ENCODE results near the gene AMOTL2.

Gene AMOTL2

DNA sequence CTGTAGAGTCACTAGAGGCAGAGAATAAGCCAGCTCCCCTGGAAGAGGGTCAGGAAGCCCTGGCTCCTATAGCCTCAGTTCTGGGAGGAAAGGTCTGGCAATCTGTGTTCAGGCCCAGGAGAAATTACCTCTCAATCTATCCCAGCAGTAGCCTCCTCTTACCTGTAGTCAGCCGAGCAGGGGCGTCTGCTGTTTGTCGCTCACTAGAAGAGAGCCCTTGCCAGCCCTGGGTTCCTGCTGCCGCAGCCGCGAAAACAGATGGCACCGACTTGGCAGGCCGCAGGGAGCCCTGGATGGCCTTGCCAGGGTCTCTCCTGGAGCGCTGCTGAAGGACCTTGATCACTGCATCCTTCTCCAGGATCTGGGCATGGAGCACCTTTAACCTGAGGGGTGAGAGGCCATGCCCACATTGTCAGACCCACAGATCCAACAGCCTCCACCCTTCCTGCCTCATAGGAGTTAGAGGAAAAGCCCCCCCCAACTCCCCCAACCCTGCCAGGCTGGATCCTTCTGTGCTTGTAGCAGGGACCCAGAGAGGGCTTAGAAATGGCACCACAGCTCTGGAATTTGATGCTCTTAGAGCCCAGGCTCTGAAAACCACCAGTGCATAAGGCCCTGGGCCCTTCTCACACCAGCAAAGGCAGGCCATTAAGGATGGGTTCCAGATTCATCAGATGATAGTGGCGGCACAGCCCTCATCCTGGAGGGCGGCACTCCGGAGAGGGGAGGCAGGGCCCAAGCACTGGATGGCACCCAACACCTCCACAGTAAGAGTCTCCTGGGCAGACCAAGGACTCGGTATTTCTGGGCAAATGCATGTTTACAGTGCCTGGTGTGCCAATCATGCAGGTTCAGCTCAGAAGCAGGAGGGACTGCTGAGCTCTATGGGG is 14.9 kb downstream of the AMOTL2 start:
- in situ Hi-C loops (cut with MboI; ENCODE audit: low pct_unique_long_range_greater_than_20kb, low sequenced_read_pairs, unreplicated experiment), result no loop called here
- TF ChIP-seq CTCF (IDR thresholded peaks at IDR 0.05; ENCODE audit: extremely low read depth, insufficient read depth, missing control alignments), result no peak
- no peak for DNase-seq (ENCODE audit: low spot score)

DNA sequence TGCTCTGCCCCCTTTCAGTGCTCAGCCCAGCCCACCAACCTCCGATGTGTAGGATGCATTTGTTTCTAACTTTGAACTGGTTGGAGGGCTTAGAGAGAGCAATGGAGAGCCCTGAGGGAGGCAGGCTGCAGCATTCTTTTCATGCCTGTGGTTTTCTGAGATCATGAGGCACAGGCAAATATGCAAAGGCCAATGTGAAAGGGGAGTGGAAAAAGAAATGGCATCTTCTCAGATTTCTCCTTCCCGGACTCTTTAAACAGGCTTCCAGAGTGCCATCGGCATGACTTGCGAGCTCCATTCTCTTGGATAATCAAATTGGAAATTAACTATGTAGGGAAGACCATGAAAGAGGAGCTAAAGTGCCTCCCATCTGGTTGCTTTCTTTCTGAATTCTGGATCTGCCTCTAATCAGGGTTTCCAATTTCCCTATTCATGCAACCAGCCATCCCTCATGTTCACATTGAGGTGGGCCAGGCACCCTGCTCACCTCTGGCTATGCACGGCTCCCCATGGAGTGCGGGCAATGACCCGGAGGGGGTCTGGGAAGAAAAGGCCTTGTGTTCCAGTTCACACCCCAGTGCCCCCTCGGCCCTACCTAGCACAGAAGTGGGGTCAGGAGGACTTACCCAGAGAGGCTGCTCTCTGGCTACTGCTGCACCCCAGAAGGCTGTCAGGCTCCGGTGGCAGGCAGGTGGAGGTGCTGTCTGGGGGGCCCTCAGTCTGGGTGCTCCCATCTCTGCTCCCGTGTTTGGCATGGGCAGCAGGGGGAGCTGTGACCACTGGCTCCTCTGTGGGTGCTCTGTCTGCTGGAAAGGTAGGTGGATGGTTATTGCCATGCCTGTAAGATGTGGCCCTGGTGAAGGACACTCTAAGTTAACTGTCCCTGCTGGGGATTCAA is 16.1 kb downstream of the AMOTL2 start:
- in situ Hi-C loops (cut with MboI; ENCODE audit: low pct_unique_long_range_greater_than_20kb, low sequenced_read_pairs, unreplicated experiment), result no loop called here
- DNase-seq (ENCODE audit: low spot score), result peak; percentile 71

GRCh38 chr3:134357261-134357913 is 16.9 kb downstream of the AMOTL2 start:
- TF ChIP-seq CTCF (IDR thresholded peaks at IDR 0.05; ENCODE audit: extremely low read depth, insufficient read depth, missing control alignments), result no peak
- no peak for DNase-seq (ENCODE audit: low spot score)
- in situ Hi-C loops (cut with MboI; ENCODE audit: low pct_unique_long_range_greater_than_20kb, low sequenced_read_pairs, unreplicated experiment), result no loop called here

More for the DNA sequence above, 16.1 kb downstream of the AMOTL2 start:
- TF ChIP-seq CTCF (IDR thresholded peaks at IDR 0.05; ENCODE audit: extremely low read depth, insufficient read depth, missing control alignments), result peak; percentile 41

DNA sequence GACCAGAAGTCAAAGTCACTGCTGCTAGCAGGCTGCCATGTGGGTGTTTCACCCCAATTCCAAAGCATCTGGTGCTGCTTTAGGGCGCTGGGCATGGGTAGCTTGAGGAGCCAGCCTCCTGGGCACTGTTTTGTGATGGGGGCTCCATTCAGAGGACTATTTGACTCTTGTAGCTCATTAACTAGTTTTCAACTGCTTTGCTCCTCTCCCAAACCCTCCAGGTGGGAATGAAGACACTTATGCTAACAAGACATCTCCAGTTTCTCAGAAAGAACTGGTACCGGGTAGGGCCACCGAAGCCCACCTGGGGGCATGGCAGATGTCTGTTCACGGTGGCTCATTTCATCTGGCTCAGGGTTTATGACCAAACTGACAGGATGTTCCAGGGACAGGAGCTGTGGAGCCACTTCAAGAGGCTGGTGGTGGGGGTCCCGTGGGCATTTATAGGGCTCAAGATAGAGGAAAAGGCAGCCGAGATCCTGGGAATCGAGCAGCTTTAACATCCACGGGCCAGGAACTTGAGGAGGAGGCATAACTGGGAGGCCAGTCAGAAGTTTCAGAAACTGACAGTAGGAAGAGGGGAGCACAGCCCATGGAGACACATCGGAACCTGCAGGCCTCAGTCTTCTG is 17.7 kb downstream of the AMOTL2 start:
- DNase-seq (ENCODE audit: low spot score), result no peak
- in situ Hi-C loops (cut with MboI; ENCODE audit: low pct_unique_long_range_greater_than_20kb, low sequenced_read_pairs, unreplicated experiment), result no loop called here
- TF ChIP-seq CTCF (IDR thresholded peaks at IDR 0.05; ENCODE audit: extremely low read depth, insufficient read depth, missing control alignments), result no peak

GRCh38 chr3:134355416-134355815 is 18.8 kb downstream of the AMOTL2 start:
- in situ Hi-C loops (cut with MboI; ENCODE audit: low pct_unique_long_range_greater_than_20kb, low sequenced_read_pairs, unreplicated experiment), result no loop called here
- DNase-seq (ENCODE audit: low spot score), result no peak
- no peak for TF ChIP-seq CTCF (IDR thresholded peaks at IDR 0.05; ENCODE audit: extremely low read depth, insufficient read depth, missing control alignments)
